ENCODE measurements around the gene PLAAT3.

DNA sequence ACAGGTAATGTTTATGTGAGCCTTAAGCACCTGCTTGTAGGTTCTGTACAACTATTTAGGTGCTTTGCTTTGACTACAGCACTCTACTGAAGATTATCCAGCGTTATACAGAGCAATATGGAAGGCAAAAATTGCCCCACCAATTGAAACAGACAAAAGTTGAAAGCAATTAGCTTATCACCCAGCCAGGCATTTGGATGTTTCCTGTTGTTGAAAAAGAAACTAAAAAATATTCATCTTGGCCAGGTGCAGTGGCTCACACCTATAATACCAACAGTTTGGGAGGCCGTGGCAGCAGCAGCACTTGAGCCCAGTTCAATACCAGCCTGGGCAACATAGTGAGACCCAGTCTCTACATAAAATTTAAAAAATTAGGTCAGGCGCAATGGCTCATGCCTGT is 38.4 kb upstream of the PLAAT3 start:
- TF ChIP-seq, protein P1, sequence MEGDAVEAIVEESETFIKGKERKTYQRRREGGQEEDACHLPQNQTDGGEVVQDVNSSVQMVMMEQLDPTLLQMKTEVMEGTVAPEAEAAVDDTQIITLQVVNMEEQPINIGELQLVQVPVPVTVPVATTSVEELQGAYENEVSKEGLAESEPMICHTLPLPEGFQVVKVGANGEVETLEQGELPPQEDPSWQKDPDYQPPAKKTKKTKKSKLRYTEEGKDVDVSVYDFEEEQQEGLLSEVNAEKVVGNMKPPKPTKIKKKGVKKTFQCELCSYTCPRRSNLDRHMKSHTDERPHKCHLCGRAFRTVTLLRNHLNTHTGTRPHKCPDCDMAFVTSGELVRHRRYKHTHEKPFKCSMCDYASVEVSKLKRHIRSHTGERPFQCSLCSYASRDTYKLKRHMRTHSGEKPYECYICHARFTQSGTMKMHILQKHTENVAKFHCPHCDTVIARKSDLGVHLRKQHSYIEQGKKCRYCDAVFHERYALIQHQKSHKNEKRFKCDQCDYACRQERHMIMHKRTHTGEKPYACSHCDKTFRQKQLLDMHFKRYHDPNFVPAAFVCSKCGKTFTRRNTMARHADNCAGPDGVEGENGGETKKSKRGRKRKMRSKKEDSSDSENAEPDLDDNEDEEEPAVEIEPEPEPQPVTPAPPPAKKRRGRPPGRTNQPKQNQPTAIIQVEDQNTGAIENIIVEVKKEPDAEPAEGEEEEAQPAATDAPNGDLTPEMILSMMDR (IDR thresholded peaks at IDR 0.05) = no peak
- no peak for TF ChIP-seq POLR2A (IDR thresholded peaks at IDR 0.05)
